ENCODE measurements around the gene SLC37A1. TPM values are rescaled to one million over a fixed set of nuclear protein-coding genes. Genes with fewer than 3 reads are reported as not detected.

Gene SLC37A1
- total and polyA plus RNA-seq, 8 donors = 4.7 to 14.3 (median 7.9) TPM

GRCh38 chr21:42522771-42523170 lies 9.1 kb downstream of the SLC37A1 start:
- TF ChIP-seq CTCF (IDR thresholded peaks at IDR 0.05) = no peak
- intact Hi-C loops (cut with DNase I) = no loop called here

GRCh38 chr21:42523211-42523610 lies 9.6 kb downstream of the SLC37A1 start:
- intact Hi-C loops (cut with DNase I) = no loop called here
- WGBS, 2 donors = 92 to 97% methylated on average over 7 of the region's 7 CpGs
- Histone ChIP-seq H3K36me3 (peaks cover 0 to 8% (median 0%) of the 10 kb centered on the region in 3 donors), H3K27ac (peak overlapping the region in 1 of 4 donors; percentile 57), H3K27me3 (no peaks in the 10 kb centered on the region), H3K4me3 (no peak overlapping the region), H3K9me3 (no peaks in the 10 kb centered on the region), H3K4me1 (peaks cover 0 to 18% (median 10%) of the 10 kb centered on the region in 3 donors)
- DNase-seq = no peak
- no peak for FAIRE-seq
- TF ChIP-seq CTCF (IDR thresholded peaks at IDR 0.05) = no peak
- no peak for ATAC-seq

More at GRCh38 chr21:42522771-42523170, 9.1 kb downstream of the SLC37A1 start:
- no peak overlapping the region for H3K4me3 ChIP-seq
- FAIRE-seq (no peak), DNase-seq (no peak), ATAC-seq (no peak)
- no peak overlapping the region for H3K27ac ChIP-seq
- 95 to 99% methylated on average over 8 of the region's 8 CpGs for WGBS, 2 donors
- H3K4me1 ChIP-seq = peaks cover 0 to 18% (median 10%) of the 10 kb centered on the region in 3 donors
- H3K36me3 ChIP-seq = peaks cover 0 to 8% (median 0%) of the 10 kb centered on the region in 3 donors
- no peaks in the 10 kb centered on the region for H3K9me3 ChIP-seq
- no peaks in the 10 kb centered on the region for H3K27me3 ChIP-seq

- 81 to 82% methylated on average over 9 of the region's 9 CpGs for WGBS, 2 donors
- no peak for ATAC-seq
- H3K4me1 ChIP-seq = peaks cover 0 to 18% (median 10%) of the 10 kb centered on the region in 3 donors
Measured at GRCh38 chr21:42523941-42524340, 10.3 kb downstream of the SLC37A1 start.

GRCh38 chr21:42524341-42525028 lies 10.8 kb downstream of the SLC37A1 start:
- peak; percentile 52 to 74 (median 56) for ATAC-seq
- H3K27me3 ChIP-seq = no peaks in the 10 kb centered on the region
- peak in 3 of 6 donors; percentile 37 to 57 (median 45) for DNase-seq
- peak overlapping the region; percentile 11 to 57 (median 28) for H3K27ac ChIP-seq
- TF ChIP-seq CTCF (IDR thresholded peaks at IDR 0.05) = no peak
- no peak for FAIRE-seq
- no peak overlapping the region for H3K4me3 ChIP-seq
- H3K36me3 ChIP-seq = no peaks in the 10 kb centered on the region
- 55 to 59% methylated on average over 17 of the region's 17 CpGs for WGBS, 2 donors
- H3K4me1 ChIP-seq = peaks cover 0 to 18% (median 10%) of the 10 kb centered on the region in 3 donors
- intact Hi-C loops (cut with DNase I) = no loop called here
- H3K9me3 ChIP-seq = no peaks in the 10 kb centered on the region

More at GRCh38 chr21:42523941-42524340, 10.3 kb downstream of the SLC37A1 start:
- no peak for FAIRE-seq
- peaks cover 0 to 3% (median 0%) of the 10 kb centered on the region in 3 donors for H3K36me3 ChIP-seq
- no peak overlapping the region for H3K4me3 ChIP-seq
- no peaks in the 10 kb centered on the region for H3K27me3 ChIP-seq
- H3K9me3 ChIP-seq = no peaks in the 10 kb centered on the region
- no peak for DNase-seq
- intact Hi-C loops (cut with DNase I) = no loop called here
- TF ChIP-seq CTCF (IDR thresholded peaks at IDR 0.05) = no peak
- peak overlapping the region in 2 of 4 donors; percentile 25 to 57 for H3K27ac ChIP-seq

GRCh38 chr21:42525029-42525581 lies 11.5 kb downstream of the SLC37A1 start:
- no peaks in the 10 kb centered on the region for H3K36me3 ChIP-seq
- no peak overlapping the region for H3K4me3 ChIP-seq
- TF ChIP-seq CTCF (IDR thresholded peaks at IDR 0.05) = no peak
- FAIRE-seq = no peak
- 57 to 58% methylated on average over 15 of the region's 15 CpGs for WGBS, 2 donors
- ATAC-seq = peak in 3 of 4 donors; percentile 7 to 25 (median 11)
- intact Hi-C loops (cut with DNase I) = no loop called here
- no peaks in the 10 kb centered on the region for H3K9me3 ChIP-seq
- peaks cover 0 to 18% (median 10%) of the 10 kb centered on the region in 3 donors for H3K4me1 ChIP-seq
- H3K27me3 ChIP-seq = no peaks in the 10 kb centered on the region
- H3K27ac ChIP-seq = peak overlapping the region; percentile 11 to 57 (median 28)
- DNase-seq = no peak
